ENCODE results near the gene C5orf24.
"Not testable (repeated sequence)": the region's sequence is repeated elsewhere in the genome, so short reads cannot be mapped to it uniquely, and the experiment has no call there.

C5orf24 gene

GRCh38 chr5:134833340-134834032 is 12.3 kb upstream of the C5orf24 start:
- H3K9ac ChIP-seq (ENCODE audit: low read depth, low read length): no peak overlapping the region
- H3K4me2 ChIP-seq (ENCODE audit: low read length): no peak overlapping the region
- peaks cover 7% of the 10 kb centered on the region for H3K4me1 ChIP-seq (ENCODE audit: control insufficient read depth, insufficient read depth, low read length)
- H3K4me3 ChIP-seq (ENCODE audit: low read length): no peak overlapping the region
- H3K27me3 ChIP-seq (ENCODE audit: control insufficient read depth, insufficient read depth, low read length): no peaks in the 10 kb centered on the region
- H3K9me3 ChIP-seq (replicated peaks; ENCODE audit: low read length): no peaks in the 10 kb centered on the region
- H3K36me3 ChIP-seq (ENCODE audit: insufficient read depth, low read length): peaks cover 12% of the 10 kb centered on the region

GRCh38 chr5:134835623-134836022 is 10.1 kb upstream of the C5orf24 start:
- Histone ChIP-seq H3K36me3 (ENCODE audit: insufficient read depth, low read length) (peaks cover 18% of the 10 kb centered on the region), H3K4me1 (ENCODE audit: control insufficient read depth, insufficient read depth, low read length) (peaks cover 7% of the 10 kb centered on the region), H3K4me2 (ENCODE audit: low read length) (no peak overlapping the region), H3K4me3 (ENCODE audit: low read length) (no peak overlapping the region), H3K27me3 (ENCODE audit: control insufficient read depth, insufficient read depth, low read length) (no peaks in the 10 kb centered on the region), H3K9me3 (replicated peaks; ENCODE audit: low read length) (no peaks in the 10 kb centered on the region), H3K9ac (ENCODE audit: low read depth, low read length) (no peak overlapping the region)

- H3K9ac ChIP-seq (ENCODE audit: low read depth, low read length): no peak overlapping the region
- H3K36me3 ChIP-seq (ENCODE audit: insufficient read depth, low read length): peaks cover 20% of the 10 kb centered on the region
- H3K27me3 ChIP-seq (ENCODE audit: control insufficient read depth, insufficient read depth, low read length): no peaks in the 10 kb centered on the region
- peaks cover 12% of the 10 kb centered on the region for H3K4me1 ChIP-seq (ENCODE audit: control insufficient read depth, insufficient read depth, low read length)
- no peak overlapping the region for H3K4me2 ChIP-seq (ENCODE audit: low read length)
- no peak overlapping the region for H3K4me3 ChIP-seq (ENCODE audit: low read length)
- H3K9me3 ChIP-seq (replicated peaks; ENCODE audit: low read length): no peaks in the 10 kb centered on the region
Measured at GRCh38 chr5:134837530-134838181, 8.1 kb upstream of the C5orf24 start.

- H3K9ac ChIP-seq (ENCODE audit: low read depth, low read length); H3K4me2 ChIP-seq (ENCODE audit: low read length); H3K9me3 ChIP-seq (replicated peaks; ENCODE audit: low read length); H3K4me3 ChIP-seq (ENCODE audit: low read length); H3K27me3 ChIP-seq (ENCODE audit: control insufficient read depth, insufficient read depth, low read length): not testable (repeated sequence)
- Histone ChIP-seq H3K4me1 (ENCODE audit: control insufficient read depth, insufficient read depth, low read length) (peaks cover 19% of the 10 kb centered on the region), H3K36me3 (ENCODE audit: insufficient read depth, low read length) (peaks cover 20% of the 10 kb centered on the region)
Measured at GRCh38 chr5:134838361-134838760, 7.4 kb upstream of the C5orf24 start.

- Histone ChIP-seq H3K36me3 (ENCODE audit: insufficient read depth, low read length) (peaks cover 22% of the 10 kb centered on the region), H3K4me2 (ENCODE audit: low read length) (no peak overlapping the region), H3K27me3 (ENCODE audit: control insufficient read depth, insufficient read depth, low read length) (no peaks in the 10 kb centered on the region), H3K4me1 (ENCODE audit: control insufficient read depth, insufficient read depth, low read length) (peaks cover 31% of the 10 kb centered on the region), H3K9me3 (replicated peaks; ENCODE audit: low read length) (no peaks in the 10 kb centered on the region), H3K9ac (ENCODE audit: low read depth, low read length) (no peak overlapping the region), H3K4me3 (ENCODE audit: low read length) (no peak overlapping the region)
Measured at GRCh38 chr5:134840811-134841210, 5.0 kb upstream of the C5orf24 start.

GRCh38 chr5:134844252-134844651 is 1.5 kb upstream of the C5orf24 start:
- peaks cover 30% of the 10 kb centered on the region for H3K4me1 ChIP-seq (ENCODE audit: control insufficient read depth, insufficient read depth, low read length)
- H3K4me2 ChIP-seq (ENCODE audit: low read length): no peak overlapping the region
- peaks cover 16% of the 10 kb centered on the region for H3K36me3 ChIP-seq (ENCODE audit: insufficient read depth, low read length)
- no peak overlapping the region for H3K9ac ChIP-seq (ENCODE audit: low read depth, low read length)
- no peaks in the 10 kb centered on the region for H3K27me3 ChIP-seq (ENCODE audit: control insufficient read depth, insufficient read depth, low read length)
- H3K9me3 ChIP-seq (replicated peaks; ENCODE audit: low read length): no peaks in the 10 kb centered on the region
- no peak overlapping the region for H3K4me3 ChIP-seq (ENCODE audit: low read length)

GRCh38 chr5:134845335-134845851 is 375 bp upstream of the C5orf24 start:
- Histone ChIP-seq H3K27me3 (ENCODE audit: control insufficient read depth, insufficient read depth, low read length) (no peaks in the 10 kb centered on the region), H3K4me1 (ENCODE audit: control insufficient read depth, insufficient read depth, low read length) (peaks cover 37% of the 10 kb centered on the region), H3K4me3 (ENCODE audit: low read length) (peak overlapping the region; percentile 97), H3K9me3 (replicated peaks; ENCODE audit: low read length) (no peaks in the 10 kb centered on the region), H3K36me3 (ENCODE audit: insufficient read depth, low read length) (peaks cover 19% of the 10 kb centered on the region), H3K4me2 (ENCODE audit: low read length) (peak overlapping the region; percentile 95), H3K9ac (ENCODE audit: low read depth, low read length) (peak overlapping the region; percentile 100)

- peak overlapping the region; percentile 97 for H3K4me3 ChIP-seq (ENCODE audit: low read length)
- H3K36me3 ChIP-seq (ENCODE audit: insufficient read depth, low read length): peaks cover 20% of the 10 kb centered on the region
- H3K9ac ChIP-seq (ENCODE audit: low read depth, low read length): peak overlapping the region; percentile 100
- no peaks in the 10 kb centered on the region for H3K9me3 ChIP-seq (replicated peaks; ENCODE audit: low read length)
- peak overlapping the region; percentile 95 for H3K4me2 ChIP-seq (ENCODE audit: low read length)
- H3K27me3 ChIP-seq (ENCODE audit: control insufficient read depth, insufficient read depth, low read length): no peaks in the 10 kb centered on the region
- H3K4me1 ChIP-seq (ENCODE audit: control insufficient read depth, insufficient read depth, low read length): peaks cover 49% of the 10 kb centered on the region
Measured at GRCh38 chr5:134846641-134846960, 833 bp downstream of the C5orf24 start.

GRCh38 chr5:134849434-134849933 is 3.7 kb downstream of the C5orf24 start:
- not testable (repeated sequence) for H3K27me3 ChIP-seq (ENCODE audit: control insufficient read depth, insufficient read depth, low read length); H3K4me3 ChIP-seq (ENCODE audit: low read length); H3K9ac ChIP-seq (ENCODE audit: low read depth, low read length); H3K4me2 ChIP-seq (ENCODE audit: low read length); H3K9me3 ChIP-seq (replicated peaks; ENCODE audit: low read length)
- Histone ChIP-seq H3K36me3 (ENCODE audit: insufficient read depth, low read length) (peaks cover 27% of the 10 kb centered on the region), H3K4me1 (ENCODE audit: control insufficient read depth, insufficient read depth, low read length) (peaks cover 36% of the 10 kb centered on the region)

- Histone ChIP-seq H3K4me2 (ENCODE audit: low read length) (peak overlapping the region; percentile 64), H3K4me3 (ENCODE audit: low read length) (peak overlapping the region; percentile 28), H3K27me3 (ENCODE audit: control insufficient read depth, insufficient read depth, low read length) (no peaks in the 10 kb centered on the region), H3K4me1 (ENCODE audit: control insufficient read depth, insufficient read depth, low read length) (peaks cover 26% of the 10 kb centered on the region), H3K9ac (ENCODE audit: low read depth, low read length) (peak overlapping the region; percentile 25), H3K36me3 (ENCODE audit: insufficient read depth, low read length) (peaks cover 42% of the 10 kb centered on the region), H3K9me3 (replicated peaks; ENCODE audit: low read length) (no peaks in the 10 kb centered on the region)
Measured at GRCh38 chr5:134851307-134851923, 5.6 kb downstream of the C5orf24 start.

- H3K4me3 ChIP-seq (ENCODE audit: low read length); H3K9ac ChIP-seq (ENCODE audit: low read depth, low read length); H3K9me3 ChIP-seq (replicated peaks; ENCODE audit: low read length); H3K27me3 ChIP-seq (ENCODE audit: control insufficient read depth, insufficient read depth, low read length); H3K4me1 ChIP-seq (ENCODE audit: control insufficient read depth, insufficient read depth, low read length); H3K4me2 ChIP-seq (ENCODE audit: low read length): not testable (repeated sequence)
- H3K36me3 ChIP-seq (ENCODE audit: insufficient read depth, low read length): peaks cover 66% of the 10 kb centered on the region
Measured at GRCh38 chr5:134856465-134856864, 10.7 kb downstream of the C5orf24 start.
